A549 (cell line): ENCODE data around the gene SATB2. TPM values are rescaled to one million over a fixed set of nuclear protein-coding genes. Genes with fewer than 3 reads are reported as not detected.

Experiments used
- ATAC-seq, 2 experiments: fragments of 200-7000 bp in 1 of 2; fragments of >200 bp in 1 of 2; cut with Nextera tagmentation in 1 of 2; cut with Tn5 transposase in 1 of 2; 3 replicates each; pipeline versions ENCODE4 v1.8.0 to v1.9.1; 2018 to 2020; ENCODE audit warnings: mild to moderate bottlenecking in 1 of 2, moderate library complexity in 1 of 2
- CTCF ChIA-PET: fragments of 300-600 bp; sonication (Branson Sonifier 250); formaldehyde crosslinking; extraction: SDS; loops from one replicate; lab custom pipeline; 2021; ENCODE audit warnings: antibody characterized with exemption, inconsistent platforms; lab: Yijun Ruan, JAX
- POLR2A ChIA-PET: fragments of 350-600 bp; formaldehyde crosslinking; extraction: SDS; loops from one replicate; lab custom pipeline; 2021; ENCODE audit warnings: antibody characterized with exemption, inconsistent platforms; lab: Yijun Ruan, JAX
- DNase-seq, 2 experiments: peaks; one replicate each; pipeline versions ENCODE4 v3.0.0 to v3.0.0-alpha.2; 2011 to 2016; ENCODE audit warnings: low read depth in 1 of 2, low spot score in 1 of 2
- FAIRE-seq: peaks from 2 replicates; lab custom pipeline; 2011; peaks lifted over from hg19 to GRCh38; lab: Jason Lieb, UNC
- H3K27ac ChIP-seq, 2 experiments: fragments of >200 bp; sonication (Bioruptor Twin); formaldehyde crosslinking; 3 replicates each; pipeline ENCODE4 v1.5.1; 2016 to 2017
- H3K4me1 ChIP-seq: fragments of >200 bp; sonication (Bioruptor Twin); formaldehyde crosslinking; 3 replicates; pipeline ENCODE4 v1.6.1; 2016
- H3K4me2 ChIP-seq: fragments of >200 bp; sonication (Bioruptor Twin); formaldehyde crosslinking; 3 replicates; pipeline ENCODE4 v1.6.1; 2016
- H3K4me3 ChIP-seq: fragments of >200 bp; sonication (Bioruptor Twin); formaldehyde crosslinking; 3 replicates; pipeline ENCODE4 v1.5.1; 2016
- H3K9me3 ChIP-seq: fragments of >200 bp; sonication (Bioruptor Twin); formaldehyde crosslinking; 3 replicates; pipeline ENCODE4 v1.6.1; 2016
- CBX8 ChIP-seq: fragments of 200-600 bp; sonication (generic); IDR thresholded peaks from 2 replicates; pipeline ENCODE4 v1.6.1; 2016
- CHD2 ChIP-seq: fragments of 150-350 bp; IDR thresholded peaks from 2 replicates; pipeline ENCODE4 v1.6.1; 2014; ENCODE audit warnings: low read length; ENCODE audit not compliant: partially characterized antibody
- CHD4 ChIP-seq: fragments of 200-600 bp; sonication (generic); IDR thresholded peaks from 2 replicates; pipeline ENCODE4 v1.6.1; 2016; ENCODE audit warnings: antibody characterized with exemption, mild to moderate bottlenecking, borderline replicate concordance
- CTCF ChIP-seq: fragments of >200 bp; sonication (Bioruptor Twin); formaldehyde crosslinking; IDR thresholded peaks from 3 replicates; pipeline ENCODE4 v1.5.1; 2016
- EHMT2 ChIP-seq: fragments of 200-600 bp; sonication (generic); IDR thresholded peaks from 2 replicates; pipeline ENCODE4 v1.6.1; 2016; ENCODE audit warnings: antibody characterized with exemption, low read depth, mild to moderate bottlenecking, moderate library complexity
- ESRRA ChIP-seq: fragments of 150-350 bp; IDR thresholded peaks from 2 replicates; pipeline ENCODE4 v1.6.1; 2014; ENCODE audit warnings: mild to moderate bottlenecking, low read length, borderline replicate concordance
- FOSB ChIP-seq: fragments of 250-450 bp; sonication (Bioruptor Pico); IDR thresholded peaks from 2 replicates; pipeline ENCODE4 v1.5.0; 2020; ENCODE audit warnings: mild to moderate bottlenecking, moderate library complexity
- FOSL2 ChIP-seq, 2 experiments: fragments of 450-650 bp in 1 of 2; fragments of >200 bp in 1 of 2; sonication (Bioruptor Twin) in 1 of 2; formaldehyde crosslinking; IDR thresholded peaks; 2 replicates each; pipeline versions ENCODE4 v1.5.0 to v1.6.1; 2016 to 2020; ENCODE audit warnings: mild to moderate bottlenecking in 1 of 2, moderate library complexity in 1 of 2
- HDAC2 ChIP-seq: fragments of 200-600 bp; sonication (generic); IDR thresholded peaks from 2 replicates; pipeline ENCODE4 v1.6.1; 2016
- HEYL ChIP-seq: fragments of 250-450 bp; sonication (Bioruptor Pico); IDR thresholded peaks from 2 replicates; pipeline ENCODE4 v1.8.0; 2021; ENCODE audit warnings: mild to moderate bottlenecking, moderate library complexity
- HMGXB4 ChIP-seq: fragments of 250-450 bp; sonication (Bioruptor Pico); IDR thresholded peaks from 2 replicates; pipeline ENCODE4 v1.5.0; 2021; ENCODE audit warnings: mild to moderate bottlenecking, moderate library complexity, borderline replicate concordance
- HOXB5 ChIP-seq: fragments of 250-450 bp; sonication (Bioruptor Pico); IDR thresholded peaks from 2 replicates; pipeline ENCODE4 v1.5.0; 2020; ENCODE audit warnings: mild to moderate bottlenecking, moderate library complexity
- JUN ChIP-seq, 2 experiments: fragments of >200 bp; sonication (Bioruptor Twin); formaldehyde crosslinking; IDR thresholded peaks; 2 replicates in 1 of 2; 3 replicates in 1 of 2; pipeline ENCODE4 v1.6.1; 2016 to 2017
- MYC ChIP-seq: IDR thresholded peaks from 2 replicates; pipeline ENCODE4 v1.6.1; 2012; ENCODE audit warnings: mild to moderate bottlenecking, inconsistent platforms, low read length, improper control_type of control experiment, borderline replicate concordance
- NFE2L2 ChIP-seq: fragments of 150-350 bp; conservative IDR thresholded peaks from 2 replicates; pipeline ENCODE4 v1.6.1; 2014; ENCODE audit warnings: low read length
- NPAS2 ChIP-seq: fragments of 250-450 bp; sonication (Bioruptor Pico); IDR thresholded peaks from 2 replicates; pipeline ENCODE4 v1.8.0; 2022; ENCODE audit warnings: mild to moderate bottlenecking, moderate library complexity, borderline replicate concordance
- PBX3 ChIP-seq: IDR thresholded peaks from 2 replicates; pipeline ENCODE4 v1.6.1; 2012
- RAD21 ChIP-seq, 2 experiments: fragments of >200 bp in 1 of 2; sonication (Bioruptor Twin) in 1 of 2; formaldehyde crosslinking in 1 of 2; IDR thresholded peaks in 1 of 2; conservative IDR thresholded peaks in 1 of 2; 2 replicates in 1 of 2; 3 replicates in 1 of 2; pipeline ENCODE4 v1.6.1; 2012 to 2018; ENCODE audit warnings: inconsistent platforms in 1 of 2
- RCOR1 ChIP-seq: fragments of 150-350 bp; IDR thresholded peaks from 2 replicates; pipeline ENCODE4 v1.6.1; 2014; ENCODE audit warnings: antibody characterized with exemption, low read length, low read depth
- SREBF2 ChIP-seq: fragments of 450-650 bp; IDR thresholded peaks from 2 replicates; pipeline ENCODE4 v1.6.1; 2014; ENCODE audit warnings: mild to moderate bottlenecking, moderate library complexity
- TP53 ChIP-seq: fragments of 250-450 bp; sonication (Bioruptor Pico); IDR thresholded peaks from 2 replicates; pipeline ENCODE4 v1.5.0; 2021; ENCODE audit warnings: mild to moderate bottlenecking, moderate library complexity
- ZFP36 ChIP-seq: fragments of 450-650 bp; IDR thresholded peaks from 2 replicates; pipeline ENCODE4 v1.6.1; 2014; ENCODE audit warnings: borderline replicate concordance; ENCODE audit not compliant: partially characterized antibody
- WGBS: methylation state at CpG from one replicate; pipeline ENCODE4 v1.1.6; 2017; ENCODE audit errors: missing lambda C conversion rate; 5-methylcytosine and 5-hydroxymethylcytosine counted together
- polyA plus RNA-seq, 4 experiments: library from polyadenylated mRNA; depleted of rRNA in 3 of 4; stranded (reverse); fragments of >200 nt; fragmentation: RNase III in 1 of 4; extraction: RNeasy Plus Mini Kit Qiagen cat#74134 plus additional on column Dnase treatment in 1 of 4; gene quantifications; 2 replicates in 3 of 4; 3 replicates in 1 of 4; pipeline ENCODE4 v1.2.3, GENCODE V29; 2011 to 2017

SATB2 gene
- polyA plus RNA-seq, 2 of the 4 experiments (the other 2 are of a cell fraction) = 1.9 to 3.4 TPM

- peak overlapping the region; percentile 90 for H3K4me2 ChIP-seq
- ChIA-PET POLR2A (interaction anchor here (0.6 kb wide), 1 partner anchor 870 kb away, joined by 3 read pairs; no protein-coding TSS in a partner anchor), CTCF (interaction anchor here (0.6 to 3.0 kb wide), 9 partner anchors 9 to 81 kb away, joined by 3 to 11 read pairs (median 4); no protein-coding TSS in a partner anchor)
- H3K4me3 ChIP-seq = peak overlapping the region; percentile 57
- H3K4me1 ChIP-seq = peaks cover 7% of the 10 kb centered on the region; the same call in 2 of the 3 replicates
- TF ChIP-seq NPAS2 (CRISPR knock-in tag) = no peak
- no peak for TF ChIP-seq HOXB5 (CRISPR knock-in tag)
- TF ChIP-seq MYC = no peak
- no peak for TF ChIP-seq RCOR1
- TF ChIP-seq HMGXB4 = no peak
- TF ChIP-seq NFE2L2 = no peak
- no peak for TF ChIP-seq TP53 (CRISPR knock-in tag)
- no peak for TF ChIP-seq RAD21 (conservative IDR thresholded peaks at IDR 0.05 in 1 of 2, IDR thresholded peaks at IDR 0.05 in 1 of 2)
- TF ChIP-seq SREBF2 = no peak
- FAIRE-seq = no peak
- no peak for DNase-seq
- peak overlapping the region; percentile 83 to 93; a peak in 5 of 6 replicates for H3K27ac ChIP-seq
- H3K9me3 ChIP-seq = no peaks in the 10 kb centered on the region
- WGBS = 87% methylated on average over 33 of the region's 46 CpGs
- no peak for ATAC-seq
Measured at GRCh38 chr2:199462347-199462955, 4.7 kb upstream of the SATB2 start.

GRCh38 chr2:199461711-199462346, 4.1 kb upstream of the SATB2 start:
- CTCF ChIA-PET = no interaction called here
- 95% methylated on average over 27 of the region's 35 CpGs for WGBS
- Histone ChIP-seq H3K4me1 (peaks cover 7% of the 10 kb centered on the region; the same call in 2 of the 3 replicates), H3K27ac (no peak overlapping the region), H3K9me3 (no peaks in the 10 kb centered on the region), H3K4me3 (no peak overlapping the region), H3K4me2 (peak overlapping the region; percentile 99)
- FAIRE-seq (no peak), DNase-seq (no peak), ATAC-seq (no peak)
- POLR2A ChIA-PET = no interaction called here
- TF ChIP-seq HMGXB4 (no peak), HDAC2 (no peak), CHD2 (no peak), HEYL (no peak), ZFP36 (no peak), CTCF (no peak), CHD4 (no peak), PBX3 (no peak), JUN (IDR thresholded peaks at IDR 0.05) (no peak), FOSB (no peak), CBX8 (no peak), FOSL2 (IDR thresholded peaks at IDR 0.05) (no peak), FOSL2 (CRISPR knock-in tag; IDR thresholded peaks at IDR 0.05) (no peak), ESRRA (no peak), EHMT2 (no peak), HOXB5 (CRISPR knock-in tag) (no peak)
